Measurements from ENCODE around the gene TRAF6.
"Not testable (repeated sequence)": the region's sequence is repeated elsewhere in the genome, so short reads cannot be mapped to it uniquely, and the experiment has no call there.

Gene TRAF6

GRCh38 chr11:36492724-36493304, 17.3 kb downstream of the TRAF6 start:
- no peak for DNase-seq

- DNase-seq = no peak
These were observed 19.9 kb downstream of the TRAF6 start for GRCh38 chr11:36490026-36490806.

GRCh38 chr11:36488096-36488495, 22.0 kb downstream of the TRAF6 start:
- DNase-seq = no peak

GRCh38 chr11:36487619-36488018, 22.5 kb downstream of the TRAF6 start:
- no peak for DNase-seq

GRCh38 chr11:36485298-36486002, 24.6 kb downstream of the TRAF6 start:
- DNase-seq = no peak

- DNase-seq = not testable (repeated sequence)
These were observed 27.0 kb downstream of the TRAF6 start for GRCh38 chr11:36483042-36483441.

GRCh38 chr11:36480833-36481232, 29.2 kb downstream of the TRAF6 start:
- DNase-seq = no peak

GRCh38 chr11:36478700-36479329, 31.3 kb downstream of the TRAF6 start:
- no peak for DNase-seq

- DNase-seq = no peak
These were observed 34.9 kb downstream of the TRAF6 start for GRCh38 chr11:36475192-36475591.

- DNase-seq = no peak
These were observed 38.5 kb downstream of the TRAF6 start for GRCh38 chr11:36471577-36471976.

GRCh38 chr11:36469881-36470802, 39.9 kb downstream of the TRAF6 start:
- no peak for DNase-seq

GRCh38 chr11:36469063-36469462, 41.0 kb downstream of the TRAF6 start:
- DNase-seq = peak; percentile 54

GRCh38 chr11:36467916-36468315, 42.2 kb downstream of the TRAF6 start:
- no peak for DNase-seq

- DNase-seq = no peak
These were observed 43.1 kb downstream of the TRAF6 start for GRCh38 chr11:36467012-36467411.

GRCh38 chr11:36465449-36466163, 44.5 kb downstream of the TRAF6 start:
- no peak for DNase-seq

- DNase-seq = no peak
These were observed 45.4 kb downstream of the TRAF6 start for GRCh38 chr11:36464720-36465119.

GRCh38 chr11:36463781-36464180, 46.3 kb downstream of the TRAF6 start:
- no peak for DNase-seq

GRCh38 chr11:36462321-36462720, 47.8 kb downstream of the TRAF6 start:
- no peak for DNase-seq

- DNase-seq = no peak
These were observed 49.9 kb downstream of the TRAF6 start for GRCh38 chr11:36460220-36460619.

- DNase-seq = no peak
These were observed 51.0 kb downstream of the TRAF6 start for GRCh38 chr11:36459046-36459445.

- DNase-seq = no peak
These were observed 51.8 kb downstream of the TRAF6 start for GRCh38 chr11:36458129-36458915.
